ENCODE measurements around the gene TBX18. TPM values are rescaled to one million over a fixed set of nuclear protein-coding genes. Genes with fewer than 3 reads are reported as not detected.

The TBX18 gene
- total and polyA plus RNA-seq, 2 of the 4 experiments (the other 2 are of a cell fraction): 0.86 to 1.3 TPM

DNA sequence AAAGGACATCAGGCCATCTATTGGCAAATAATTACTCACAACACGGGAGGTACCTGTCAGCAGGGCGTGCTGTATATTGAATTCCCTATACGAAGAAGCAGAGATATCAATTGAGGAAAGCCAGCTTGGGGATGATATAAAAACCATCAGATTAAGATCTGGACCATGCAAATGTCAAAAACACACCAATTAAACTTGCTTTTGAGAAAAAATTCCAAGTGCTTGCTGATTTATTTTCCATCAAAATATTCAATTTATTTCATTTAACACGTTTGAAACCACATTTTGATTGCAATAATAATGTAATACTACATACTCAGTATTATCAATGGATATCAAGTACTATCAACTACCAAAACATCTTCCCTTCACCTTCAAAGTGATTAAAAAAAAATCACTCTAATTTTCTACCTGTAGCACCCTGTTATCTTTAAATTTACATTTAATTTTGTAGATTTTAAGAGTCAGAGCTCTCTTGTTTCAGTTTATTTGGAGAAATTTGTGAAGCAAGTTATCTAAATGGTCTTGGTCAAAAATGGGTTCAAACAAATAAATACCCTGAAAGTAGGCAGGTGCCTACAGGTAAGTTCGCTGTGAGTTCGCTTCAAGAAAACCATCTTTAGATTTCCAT is 6.8 kb upstream of the TBX18 start:
- intact Hi-C loops (cut with micrococcal nuclease): no loop called here
- in situ Hi-C loops (cut with MboI; ENCODE audit: low sequenced_read_pairs): no loop called here

More for the DNA sequence above, 6.8 kb upstream of the TBX18 start:
- BruUV-seq (replicated peaks): no TSS peak
- Histone ChIP-seq H2BK15ac (ENCODE audit: low read depth, low read length) (no peak overlapping the region), H2AK9ac (replicated peaks; ENCODE audit: low read depth, low read length, poor library complexity) (no peak overlapping the region), H2AFZ (replicated peaks; ENCODE audit: low read length, poor library complexity) (no peak overlapping the region), H4K20me1 (ENCODE audit: insufficient read depth, low read length) (no peaks in the 10 kb centered on the region), H3K23ac (ENCODE audit: low read depth, low read length) (no peak overlapping the region), H2BK5ac (ENCODE audit: low read depth, low read length, poor library complexity, severe bottlenecking) (no peak overlapping the region), H3K18ac (ENCODE audit: low read depth, low read length) (no peak overlapping the region), H4K8ac (ENCODE audit: low read depth in 2 of 2, low read length in 2 of 2) (no peak overlapping the region), H3K27ac (ENCODE audit: insufficient read depth, low read length) (no peak overlapping the region), H3K4ac (ENCODE audit: low read depth, low read length) (no peak overlapping the region), H2BK120ac (ENCODE audit: low read depth, low read length) (no peak overlapping the region), H4K91ac (ENCODE audit: insufficient read depth, low read depth, low read length) (no peak overlapping the region), H2BK20ac (ENCODE audit: low read depth, low read length) (no peak overlapping the region), H3K56ac (ENCODE audit: extremely low read depth, insufficient read depth, low read length) (no peak overlapping the region), H3K79me1 (ENCODE audit: low read depth in 1 of 2, low read length in 2 of 2) (no peaks in the 10 kb centered on the region), H3K9me1 (ENCODE audit: insufficient read depth, low read length) (no peaks in the 10 kb centered on the region), H3K4me1 (ENCODE audit: control insufficient read depth, insufficient read depth, low read length) (no peaks in the 10 kb centered on the region), H3K27me3 (ENCODE audit: control insufficient read depth, insufficient read depth, low read length) (peaks cover 79% of the 10 kb centered on the region), H3K4me2 (ENCODE audit: low read depth, low read length) (no peak overlapping the region), H3K9ac (ENCODE audit: low read depth, low read length) (no peak overlapping the region), H3K14ac (replicated peaks; ENCODE audit: low read depth, low read length) (no peak overlapping the region), H3K9me3 (ENCODE audit: control insufficient read depth, insufficient read depth, low read length) (peaks cover 9% of the 10 kb centered on the region), H4K5ac (ENCODE audit: low read depth, low read length) (no peak overlapping the region), H2AK5ac (ENCODE audit: low read depth, low read length) (no peak overlapping the region), H3K4me3 (ENCODE audit: insufficient read depth, low read depth, low read length) (no peak overlapping the region), H3K36me3 (ENCODE audit: control insufficient read depth, insufficient read depth, low read length) (no peaks in the 10 kb centered on the region)
- ChIA-PET POLR2A (ENCODE audit: unreplicated experiment) (no interaction called here), CTCF (no interaction called here)
- ATAC-seq (ENCODE audit: low read depth) (no peak), DNase-seq (no peak)
- TF ChIP-seq POLR2A (IDR thresholded peaks at IDR 0.05; ENCODE audit: low read depth, low read length): no peak
- TF ChIP-seq RFX5 (IDR thresholded peaks at IDR 0.05; ENCODE audit: low read depth, low read length): no peak
- no peak for TF ChIP-seq USF2 (IDR thresholded peaks at IDR 0.05; ENCODE audit: low read depth, low read length)
- TF ChIP-seq RCOR1 (IDR thresholded peaks at IDR 0.05; ENCODE audit: insufficient replicate concordance, low read length): no peak
- no peak for TF ChIP-seq BHLHE40 (IDR thresholded peaks at IDR 0.05; ENCODE audit: low read depth, low read length)
- TF ChIP-seq ELK1 (IDR thresholded peaks at IDR 0.05; ENCODE audit: borderline replicate concordance, low read depth, low read length): no peak
- no peak for TF ChIP-seq SMC3 (IDR thresholded peaks at IDR 0.05; ENCODE audit: low read depth, low read length)
- dilution Hi-C loops (cut with HindIII; ENCODE audit: low sequenced_read_pairs, unreplicated experiment): no loop called here
- WGBS, 2 experiments (ENCODE audit: extremely low coverage in 2 of 2, insufficient read length in 1 of 2): no CpG with 5 or more reads among the region's 6 CpGs
